ENCODE results near the gene MTNR1B.

The MTNR1B gene

GRCh38 chr11:92978271-92979111 is 9.0 kb downstream of the MTNR1B start:
- DNase-seq: no peak

DNA sequence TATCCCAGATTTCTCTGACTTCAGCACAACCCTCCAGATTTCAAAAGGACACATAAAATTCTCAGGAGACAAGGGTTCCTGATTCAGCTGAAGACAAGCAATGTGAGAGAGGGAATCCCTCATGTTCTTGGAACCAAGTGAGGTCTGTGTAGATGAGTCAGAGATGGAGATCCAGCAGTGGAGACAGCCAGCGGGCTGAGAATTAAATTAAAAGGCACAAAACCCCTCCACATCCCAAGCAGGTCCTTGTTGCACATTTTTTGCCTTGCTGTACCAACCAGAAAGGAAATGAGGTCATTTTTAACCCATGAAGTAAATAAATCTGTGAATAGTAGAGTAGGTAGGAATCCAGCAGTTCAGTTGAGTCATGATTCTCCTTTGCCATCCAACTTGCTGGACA is 9.7 kb downstream of the MTNR1B start:
- DNase-seq: no peak

- no peak for DNase-seq
Observed at GRCh38 chr11:92980312-92980711, 10.9 kb downstream of the MTNR1B start.

- no peak for DNase-seq
Observed at GRCh38 chr11:92981508-92982043, 12.1 kb downstream of the MTNR1B start.

- DNase-seq: no peak
Observed at GRCh38 chr11:92986585-92986984, 17.1 kb downstream of the MTNR1B start.

GRCh38 chr11:92993004-92993403 is 23.6 kb downstream of the MTNR1B start:
- no peak for DNase-seq

DNA sequence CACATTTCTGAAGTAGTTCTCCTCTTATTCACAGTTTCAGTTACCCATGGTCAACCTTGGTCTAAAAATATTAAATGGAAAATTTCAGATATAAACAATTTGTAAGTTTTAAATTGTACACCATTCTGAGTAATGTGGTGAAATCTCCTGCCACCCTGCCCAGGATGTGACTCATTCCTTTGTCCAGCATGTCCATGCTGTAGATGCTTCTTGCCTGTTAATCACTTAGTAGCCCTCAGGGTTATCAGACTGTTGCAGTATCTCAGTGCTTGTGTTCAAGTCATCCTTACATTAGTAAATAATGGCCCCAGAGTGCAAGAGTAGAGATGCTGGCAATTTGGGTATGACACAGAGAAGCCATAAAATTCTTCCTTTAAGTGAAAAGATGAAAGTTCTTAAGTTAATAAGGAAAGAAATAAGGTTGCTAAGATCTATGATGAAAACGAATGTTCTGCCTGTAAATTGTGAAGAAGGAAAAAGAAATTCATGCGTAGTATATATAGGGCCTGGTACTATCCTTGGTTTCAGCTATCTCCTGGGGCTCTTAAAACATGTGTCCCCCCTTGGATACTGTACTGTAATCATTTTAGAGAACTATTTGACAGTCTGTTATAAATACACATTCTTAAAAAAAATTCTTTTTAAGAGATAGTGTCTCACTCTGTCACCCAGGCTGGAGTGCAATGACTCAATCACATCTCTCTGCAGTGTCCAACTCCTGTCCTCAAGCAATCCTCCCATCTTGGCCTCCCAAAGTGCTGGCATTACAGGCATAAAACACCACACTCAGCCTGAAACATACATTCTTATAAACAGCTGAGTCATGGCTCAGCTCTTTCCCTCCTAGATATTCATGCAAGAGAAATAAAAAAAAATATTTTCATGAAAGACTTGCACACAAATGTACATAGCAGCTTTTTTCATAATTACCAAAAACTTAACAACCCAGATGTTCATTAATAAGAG is 31.3 kb downstream of the MTNR1B start:
- DNase-seq: no peak

- no peak for DNase-seq
Observed at GRCh38 chr11:93001806-93002205, 32.4 kb downstream of the MTNR1B start.

- DNase-seq: no peak
Observed at GRCh38 chr11:93002380-93002779, 32.9 kb downstream of the MTNR1B start.

GRCh38 chr11:93005239-93005638 is 35.8 kb downstream of the MTNR1B start:
- no peak for DNase-seq

- no peak for DNase-seq
Observed at GRCh38 chr11:93013646-93014045, 44.2 kb downstream of the MTNR1B start.

DNA sequence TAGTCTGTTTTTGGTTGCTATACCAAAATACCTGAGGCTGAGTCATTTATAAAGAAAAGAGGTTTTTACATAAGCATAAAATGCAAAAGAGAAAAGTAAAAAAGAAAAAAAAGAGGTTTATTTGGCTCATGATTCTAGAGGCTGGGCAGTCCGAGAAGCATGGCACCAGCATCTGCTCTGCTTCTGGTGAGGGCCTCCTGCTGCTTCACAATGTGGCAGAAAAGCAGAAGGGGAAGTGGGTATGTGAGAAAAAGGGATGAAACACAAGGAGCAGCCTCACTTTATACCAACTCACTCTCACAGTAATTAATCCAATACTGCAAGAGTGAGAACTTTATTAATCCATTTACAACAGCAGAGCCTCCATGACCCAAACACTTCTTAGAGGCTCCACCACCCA is 47.1 kb downstream of the MTNR1B start:
- no peak for DNase-seq

DNA sequence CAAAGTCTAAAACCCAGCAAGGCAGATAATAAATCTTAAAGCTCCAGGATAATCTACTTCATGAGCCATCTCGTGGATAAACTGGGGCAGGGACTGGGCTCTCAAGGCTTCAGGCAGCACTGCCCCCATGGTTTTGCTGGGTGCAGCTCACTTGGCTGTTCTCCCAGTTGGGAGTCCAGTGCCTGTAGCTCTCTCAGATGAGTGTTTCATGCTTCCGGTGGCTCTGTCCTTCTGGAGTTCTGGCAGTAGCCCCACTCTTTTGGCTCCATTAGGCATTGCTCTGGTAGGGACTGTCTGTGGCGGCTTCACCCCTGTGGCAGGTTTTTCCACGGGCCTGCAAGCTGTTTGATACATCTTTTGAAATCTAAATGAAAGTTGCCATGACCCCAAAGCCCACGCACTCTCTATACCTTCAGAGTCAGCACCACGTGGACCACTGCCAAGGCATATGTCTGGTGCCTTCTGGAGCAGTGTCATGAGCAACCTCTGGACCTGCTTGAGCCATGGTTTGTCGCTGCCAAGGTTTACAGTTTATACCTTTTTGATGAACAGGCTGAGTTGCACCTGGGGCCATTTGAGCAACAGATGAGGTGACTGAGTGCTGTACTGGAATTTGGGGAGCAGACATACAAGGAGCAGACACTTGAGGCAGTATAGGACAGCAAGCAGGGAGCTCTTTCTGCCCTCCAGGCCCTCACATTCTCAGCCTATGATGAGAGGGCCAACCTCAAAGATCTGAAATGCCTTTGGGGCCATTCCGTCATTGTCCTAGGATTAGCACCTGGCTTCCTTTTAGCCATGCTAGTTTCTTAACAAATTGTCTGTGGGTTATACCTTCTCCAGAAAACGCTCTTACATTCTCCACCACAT is 48.6 kb downstream of the MTNR1B start:
- no peak for DNase-seq

DNA sequence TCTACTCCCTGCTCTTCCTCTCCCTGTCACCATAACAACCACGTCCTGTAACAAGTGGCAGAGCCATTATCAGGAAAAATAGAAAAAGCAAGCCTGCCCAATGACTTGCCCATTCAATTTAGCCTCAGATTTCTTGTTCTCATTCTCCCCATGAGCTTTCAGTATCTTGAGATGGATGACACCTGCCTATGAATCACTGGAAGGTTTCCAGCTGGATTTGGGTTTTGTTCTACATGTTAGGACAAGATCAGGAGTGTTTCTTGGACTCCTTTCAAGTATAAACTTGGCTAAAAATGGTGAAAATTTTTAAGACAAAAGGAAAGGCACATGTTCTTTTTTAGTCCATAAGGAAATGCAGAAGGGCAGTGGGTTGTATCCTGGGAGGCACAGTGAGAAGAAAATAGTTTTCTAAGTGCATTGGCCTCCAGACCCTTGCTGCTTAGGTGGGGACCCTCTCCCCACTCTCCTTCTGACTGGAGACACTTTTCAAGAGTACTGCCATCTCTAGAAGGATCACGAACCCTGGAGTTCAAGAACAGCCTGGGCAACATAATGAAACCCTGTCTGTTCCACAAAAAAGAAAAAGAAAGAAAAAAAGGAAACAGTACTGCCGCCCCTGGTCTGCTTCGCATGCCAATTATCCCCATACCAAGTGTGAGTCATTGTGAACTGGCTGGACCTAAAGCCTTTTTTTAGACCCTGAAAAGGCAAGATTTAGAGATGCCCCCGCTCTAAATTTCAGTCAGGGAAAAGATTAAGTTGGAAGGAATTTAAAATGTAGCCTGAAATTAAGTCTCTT is 51.0 kb downstream of the MTNR1B start:
- DNase-seq: no peak

DNA sequence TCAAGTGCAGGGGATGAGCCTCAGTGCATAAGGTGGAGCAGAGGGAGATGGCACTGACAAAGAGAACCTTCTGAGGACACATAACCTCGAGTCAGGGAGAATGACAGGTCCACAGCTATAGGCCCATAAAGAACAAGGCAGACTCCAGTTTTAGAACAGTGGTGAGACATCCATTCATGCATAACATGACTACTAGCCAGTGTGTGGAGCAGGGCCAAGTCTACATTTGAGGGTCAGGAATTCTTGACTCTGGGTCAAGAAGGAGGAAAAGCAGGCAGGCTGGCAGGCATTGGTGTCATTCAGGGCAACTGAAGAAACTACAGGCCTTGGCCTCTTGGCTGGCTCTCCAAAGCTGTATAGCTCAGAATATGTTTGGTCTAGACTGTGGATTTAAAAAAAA is 54.9 kb downstream of the MTNR1B start:
- DNase-seq: no peak

GRCh38 chr11:93025558-93026255 is 56.3 kb downstream of the MTNR1B start:
- DNase-seq: no peak

- DNase-seq: no peak
Observed at GRCh38 chr11:93028960-93029522, 59.6 kb downstream of the MTNR1B start.

GRCh38 chr11:93031386-93031785 is 61.9 kb downstream of the MTNR1B start:
- DNase-seq: no peak
